Colonic mucosa (tissue), 4 donors: ENCODE measurements around the gene RTN4R. TPM values are rescaled to one million over a fixed set of nuclear protein-coding genes. Genes with fewer than 3 reads are reported as not detected.

Experiments used
- DNase-seq: peaks from one replicate; pipeline ENCODE4 v3.0.0-alpha.2; 2020
- H3K27ac ChIP-seq: fragments of 200-600 bp; one replicate; pipeline ENCODE4 v1.8.0; 2021
- H3K27me3 ChIP-seq: fragments of 200-600 bp; one replicate; pipeline ENCODE4 v1.8.0; 2021
- H3K36me3 ChIP-seq: fragments of 200-600 bp; one replicate; pipeline ENCODE4 v1.8.0; 2021
- H3K4me1 ChIP-seq: fragments of 200-600 bp; one replicate; pipeline ENCODE4 v1.8.0; 2021; ENCODE audit warnings: mild to moderate bottlenecking
- H3K4me3 ChIP-seq: fragments of 200-600 bp; one replicate; pipeline ENCODE4 v1.8.0; 2021
- H3K9ac ChIP-seq, 2 donors: one replicate each; pipeline ENCODE4 v1.7.0; 2013; ENCODE audit warnings: control low read depth in 2 of 2, low read depth in 2 of 2, low read length in 2 of 2
- H3K9me3 ChIP-seq: fragments of 200-600 bp; one replicate; pipeline ENCODE4 v1.8.0; 2021
- intact Hi-C: fragments of 100-400 bp; cut with DNase I; formaldehyde crosslinking; loops from one replicate; pipeline ENCODE4 v1.14.1; 2022
- total RNA-seq, 2 donors: library from RNA; stranded (reverse); fragmentation: NEBNext Ultra II Directional in 1 of 2; extraction: Animal tissue kit (Norgen Biotek cat#: 25700) in 1 of 2; gene quantifications; one replicate each; pipeline ENCODE4 v1.2.1, GENCODE V29; 2021
- TF ChIP-seq, protein P1 (sequence below): fragments of 200-600 bp; IDR thresholded peaks from one replicate; pipeline ENCODE4 v1.8.0; 2022; ENCODE audit warnings: antibody characterized with exemption, mild to moderate bottlenecking
- donor health status: healthy.
- donor health status: DM: no; HTN: no; CAD: no.
- donor health status: DM: no; HTN: no; CAD: no.

RTN4R gene
- total RNA-seq, 2 donors from 2014 or later: 6.1 to 8.5 TPM

GRCh38 chr22:20233351-20234313, 34.5 kb downstream of the RTN4R start:
- Histone ChIP-seq H3K4me3 (no peak overlapping the region), H3K9ac (no peak overlapping the region), H3K27ac (no peak overlapping the region), H3K4me1 (no peaks in the 10 kb centered on the region), H3K9me3 (no peaks in the 10 kb centered on the region), H3K27me3 (no peaks in the 10 kb centered on the region), H3K36me3 (no peaks in the 10 kb centered on the region)
- TF ChIP-seq, protein P1, sequence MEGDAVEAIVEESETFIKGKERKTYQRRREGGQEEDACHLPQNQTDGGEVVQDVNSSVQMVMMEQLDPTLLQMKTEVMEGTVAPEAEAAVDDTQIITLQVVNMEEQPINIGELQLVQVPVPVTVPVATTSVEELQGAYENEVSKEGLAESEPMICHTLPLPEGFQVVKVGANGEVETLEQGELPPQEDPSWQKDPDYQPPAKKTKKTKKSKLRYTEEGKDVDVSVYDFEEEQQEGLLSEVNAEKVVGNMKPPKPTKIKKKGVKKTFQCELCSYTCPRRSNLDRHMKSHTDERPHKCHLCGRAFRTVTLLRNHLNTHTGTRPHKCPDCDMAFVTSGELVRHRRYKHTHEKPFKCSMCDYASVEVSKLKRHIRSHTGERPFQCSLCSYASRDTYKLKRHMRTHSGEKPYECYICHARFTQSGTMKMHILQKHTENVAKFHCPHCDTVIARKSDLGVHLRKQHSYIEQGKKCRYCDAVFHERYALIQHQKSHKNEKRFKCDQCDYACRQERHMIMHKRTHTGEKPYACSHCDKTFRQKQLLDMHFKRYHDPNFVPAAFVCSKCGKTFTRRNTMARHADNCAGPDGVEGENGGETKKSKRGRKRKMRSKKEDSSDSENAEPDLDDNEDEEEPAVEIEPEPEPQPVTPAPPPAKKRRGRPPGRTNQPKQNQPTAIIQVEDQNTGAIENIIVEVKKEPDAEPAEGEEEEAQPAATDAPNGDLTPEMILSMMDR: no peak
- DNase-seq: no peak
- intact Hi-C loops: no loop called here

DNA sequence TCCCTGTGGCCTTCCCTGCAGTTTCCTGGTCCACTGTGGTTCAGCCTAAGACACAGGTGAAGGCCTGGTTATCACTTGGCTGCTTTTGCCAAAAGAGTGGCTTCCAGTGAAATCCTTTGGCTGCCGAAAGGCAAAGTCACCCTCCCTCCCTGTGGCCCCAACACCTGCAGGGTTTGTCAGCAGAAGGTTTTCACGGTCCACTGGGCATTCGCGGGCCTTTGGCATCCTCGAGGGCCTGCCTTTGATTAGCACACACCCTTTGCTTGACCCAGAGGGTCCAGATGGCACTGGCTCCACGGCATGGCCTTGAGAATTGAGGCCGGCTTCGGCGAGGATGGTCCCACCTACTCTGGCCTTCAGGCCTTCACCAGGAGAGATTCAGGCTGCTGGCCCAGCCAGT, 35.3 kb downstream of the RTN4R start:
- intact Hi-C loops: no loop called here
- H3K4me3 ChIP-seq: no peak overlapping the region
- no peaks in the 10 kb centered on the region for H3K27me3 ChIP-seq
- TF ChIP-seq, protein P1: no peak
- no peak overlapping the region for H3K27ac ChIP-seq
- H3K9ac ChIP-seq: no peak overlapping the region
- H3K36me3 ChIP-seq: no peaks in the 10 kb centered on the region
- H3K4me1 ChIP-seq: no peaks in the 10 kb centered on the region
- H3K9me3 ChIP-seq: no peaks in the 10 kb centered on the region
- no peak for DNase-seq

DNA sequence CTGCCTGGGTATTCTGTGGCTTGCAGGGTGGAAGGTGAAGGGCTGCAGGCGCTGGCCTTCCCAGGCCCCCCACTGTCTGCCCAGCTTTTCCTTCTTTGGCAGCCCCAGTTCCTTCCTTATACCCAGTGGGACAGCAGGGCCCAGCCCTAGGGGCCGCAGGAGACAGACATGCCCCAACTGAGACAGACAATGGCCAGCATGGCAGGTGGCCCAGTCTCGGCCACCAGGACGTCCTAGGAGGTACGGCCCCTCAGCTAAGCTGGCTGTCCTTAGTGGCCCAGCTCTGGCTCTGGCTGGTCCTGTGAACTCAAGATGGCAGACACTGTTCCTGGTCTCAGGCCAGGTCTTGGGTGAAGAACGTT, 35.9 kb downstream of the RTN4R start:
- Histone ChIP-seq H3K9ac (no peak overlapping the region), H3K27me3 (no peaks in the 10 kb centered on the region), H3K4me1 (no peaks in the 10 kb centered on the region), H3K36me3 (no peaks in the 10 kb centered on the region), H3K4me3 (no peak overlapping the region), H3K27ac (no peak overlapping the region), H3K9me3 (no peaks in the 10 kb centered on the region)
- intact Hi-C loops: no loop called here
- DNase-seq: no peak
- TF ChIP-seq, protein P1: no peak

DNA sequence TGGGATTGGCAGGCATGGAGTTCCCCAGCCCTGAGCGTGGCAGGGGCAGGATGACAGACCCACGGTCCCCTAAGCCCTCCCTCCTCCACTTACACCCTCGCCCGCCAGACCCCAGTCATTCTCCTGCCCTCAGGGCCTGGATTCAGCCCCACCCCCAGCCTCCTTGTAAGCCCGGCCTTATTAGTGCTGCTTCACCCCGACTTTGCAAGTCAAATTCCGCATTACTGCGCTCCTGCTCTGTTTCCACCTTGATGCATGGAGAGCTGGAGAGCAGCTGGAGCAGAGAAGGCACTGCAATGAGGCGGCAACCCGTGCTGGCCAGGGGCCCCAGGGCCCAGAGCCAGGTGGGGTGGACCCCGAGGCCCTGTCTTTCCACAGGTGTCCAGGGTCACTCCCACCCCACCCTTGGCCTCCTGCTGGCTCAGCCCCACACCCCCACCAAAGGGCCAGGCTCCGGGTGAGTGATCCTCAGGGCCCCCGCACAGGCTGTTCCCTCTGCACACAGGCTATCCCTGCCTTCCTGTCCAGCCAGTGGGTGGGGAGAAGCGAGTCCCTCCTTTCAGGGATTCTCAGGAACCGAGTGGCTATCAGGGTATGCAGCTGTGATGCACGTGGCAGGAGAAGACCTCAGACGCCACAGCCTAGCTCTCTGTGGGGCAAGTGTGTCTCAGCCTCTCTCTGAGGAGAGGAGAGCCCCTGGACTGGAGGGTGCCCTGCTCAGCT, 36.4 kb downstream of the RTN4R start:
- TF ChIP-seq, protein P1: no peak
- intact Hi-C loops: no loop called here
- Histone ChIP-seq H3K36me3 (no peaks in the 10 kb centered on the region), H3K9ac (no peak overlapping the region), H3K4me3 (no peak overlapping the region), H3K9me3 (no peaks in the 10 kb centered on the region), H3K27ac (no peak overlapping the region), H3K27me3 (no peaks in the 10 kb centered on the region), H3K4me1 (no peaks in the 10 kb centered on the region)
- DNase-seq: no peak

DNA sequence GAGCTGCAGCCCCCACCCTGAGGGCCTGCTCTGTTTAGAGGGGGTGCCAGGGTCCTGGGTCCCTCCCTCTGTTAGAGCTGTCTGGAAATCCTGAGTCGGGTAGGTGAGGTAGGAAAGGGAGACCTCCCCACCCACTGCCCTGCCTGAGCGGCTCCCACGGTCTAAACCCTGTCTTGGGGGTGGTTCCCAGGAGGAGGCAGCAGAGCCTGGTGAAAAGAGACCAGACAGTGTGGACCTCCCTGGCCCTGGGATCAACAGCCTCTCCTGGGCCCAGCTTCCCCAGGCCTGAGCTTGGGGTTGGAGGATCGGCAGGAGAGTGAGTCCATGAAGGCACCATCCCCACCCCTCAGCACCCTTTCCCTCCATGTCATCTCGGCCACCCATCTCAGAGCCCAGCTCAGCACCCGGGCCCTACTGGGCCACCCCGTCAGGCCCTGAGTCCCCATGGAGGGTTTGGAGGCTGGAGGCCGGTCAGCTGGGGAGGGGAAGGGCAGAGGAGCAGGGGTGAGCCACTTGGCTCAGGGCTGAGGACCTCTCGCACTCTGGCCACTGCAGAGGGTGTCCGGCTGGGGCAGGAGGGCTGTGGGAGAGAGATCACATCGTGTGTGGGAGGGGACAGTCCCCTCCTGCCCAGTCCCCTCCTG, 37.2 kb downstream of the RTN4R start:
- no peaks in the 10 kb centered on the region for H3K36me3 ChIP-seq
- H3K4me3 ChIP-seq: no peak overlapping the region
- H3K27me3 ChIP-seq: no peaks in the 10 kb centered on the region
- H3K9ac ChIP-seq: no peak overlapping the region
- TF ChIP-seq, protein P1: no peak
- no peaks in the 10 kb centered on the region for H3K4me1 ChIP-seq
- DNase-seq: no peak
- intact Hi-C loops: no loop called here
- H3K9me3 ChIP-seq: no peaks in the 10 kb centered on the region
- no peak overlapping the region for H3K27ac ChIP-seq
